ENCODE results near the gene LRRC14B.

DNA sequence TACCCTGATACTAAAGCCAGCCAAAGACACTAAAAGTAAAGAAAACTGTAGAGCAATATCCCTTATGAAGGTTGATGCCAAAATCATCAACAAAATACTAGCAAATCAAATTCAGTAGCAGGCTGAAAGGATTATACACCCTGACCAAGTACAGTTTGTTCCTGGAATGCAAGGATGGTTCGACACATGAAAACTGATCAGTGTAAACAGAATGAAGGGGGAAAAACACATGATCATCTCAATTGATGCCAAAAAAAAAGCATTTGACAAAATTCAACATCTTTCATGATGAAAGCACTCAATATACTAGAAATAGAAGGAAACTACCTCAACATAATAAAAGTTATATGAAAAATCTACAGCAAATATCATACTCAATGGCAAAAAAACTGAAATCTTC lies 43.5 kb upstream of the LRRC14B start:
- no peak for TF ChIP-seq POLR2A (IDR thresholded peaks at IDR 0.05)
- TF ChIP-seq, protein P1, sequence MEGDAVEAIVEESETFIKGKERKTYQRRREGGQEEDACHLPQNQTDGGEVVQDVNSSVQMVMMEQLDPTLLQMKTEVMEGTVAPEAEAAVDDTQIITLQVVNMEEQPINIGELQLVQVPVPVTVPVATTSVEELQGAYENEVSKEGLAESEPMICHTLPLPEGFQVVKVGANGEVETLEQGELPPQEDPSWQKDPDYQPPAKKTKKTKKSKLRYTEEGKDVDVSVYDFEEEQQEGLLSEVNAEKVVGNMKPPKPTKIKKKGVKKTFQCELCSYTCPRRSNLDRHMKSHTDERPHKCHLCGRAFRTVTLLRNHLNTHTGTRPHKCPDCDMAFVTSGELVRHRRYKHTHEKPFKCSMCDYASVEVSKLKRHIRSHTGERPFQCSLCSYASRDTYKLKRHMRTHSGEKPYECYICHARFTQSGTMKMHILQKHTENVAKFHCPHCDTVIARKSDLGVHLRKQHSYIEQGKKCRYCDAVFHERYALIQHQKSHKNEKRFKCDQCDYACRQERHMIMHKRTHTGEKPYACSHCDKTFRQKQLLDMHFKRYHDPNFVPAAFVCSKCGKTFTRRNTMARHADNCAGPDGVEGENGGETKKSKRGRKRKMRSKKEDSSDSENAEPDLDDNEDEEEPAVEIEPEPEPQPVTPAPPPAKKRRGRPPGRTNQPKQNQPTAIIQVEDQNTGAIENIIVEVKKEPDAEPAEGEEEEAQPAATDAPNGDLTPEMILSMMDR (IDR thresholded peaks at IDR 0.05): no peak

Data from body of pancreas (tissue), 4 donors.